GM19193 (cell line): ENCODE data around the gene BHMT.

Experiments
- POLR2A ChIP-seq: IDR thresholded peaks from 4 replicates; pipeline ENCODE4 v1.6.1; 2011; ENCODE audit not compliant: insufficient read depth, insufficient read length; ENCODE audit errors: extremely low read depth

The BHMT gene

GRCh38 chr5:79107020-79107796 lies 4.4 kb upstream of the BHMT start:
- no peak for TF ChIP-seq POLR2A

- TF ChIP-seq POLR2A, result no peak
Measured at GRCh38 chr5:79108086-79108485, 3.5 kb upstream of the BHMT start.

- no peak for TF ChIP-seq POLR2A
Measured at GRCh38 chr5:79108792-79109191, 2.8 kb upstream of the BHMT start.

GRCh38 chr5:79109527-79110492 lies 1.8 kb upstream of the BHMT start:
- no peak for TF ChIP-seq POLR2A

GRCh38 chr5:79111960-79112702 lies 522 bp downstream of the BHMT start:
- TF ChIP-seq POLR2A, result no peak

- TF ChIP-seq POLR2A, result no peak
Measured at GRCh38 chr5:79112703-79113058, 1.1 kb downstream of the BHMT start.

GRCh38 chr5:79119486-79119885 lies 7.9 kb downstream of the BHMT start:
- TF ChIP-seq POLR2A, result no peak

- no peak for TF ChIP-seq POLR2A
Measured at GRCh38 chr5:79120221-79120620, 8.6 kb downstream of the BHMT start.

GRCh38 chr5:79122973-79123372 lies 11.4 kb downstream of the BHMT start:
- no peak for TF ChIP-seq POLR2A

- no peak for TF ChIP-seq POLR2A
Measured at GRCh38 chr5:79124607-79125006, 13.0 kb downstream of the BHMT start.

GRCh38 chr5:79130781-79131180 lies 19.2 kb downstream of the BHMT start:
- TF ChIP-seq POLR2A, result no peak

GRCh38 chr5:79133121-79133656 lies 21.6 kb downstream of the BHMT start:
- no peak for TF ChIP-seq POLR2A

GRCh38 chr5:79133657-79134451 lies 22.2 kb downstream of the BHMT start:
- no peak for TF ChIP-seq POLR2A

GRCh38 chr5:79135790-79136553 lies 24.4 kb downstream of the BHMT start:
- no peak for TF ChIP-seq POLR2A

GRCh38 chr5:79136618-79137017 lies 25.0 kb downstream of the BHMT start:
- TF ChIP-seq POLR2A, result no peak
